ENCODE measurements around the gene CHCT1. TPM values are rescaled to one million over a fixed set of nuclear protein-coding genes. Genes with fewer than 3 reads are reported as not detected.
"Not testable (repeated sequence)": the region's sequence is repeated elsewhere in the genome, so short reads cannot be mapped to it uniquely, and the experiment has no call there.

CHCT1 gene
- total RNA-seq, 1 donor = not detected

GRCh38 chr17:60421273-60422161, 772 bp upstream of the CHCT1 start:
- DNase-seq (ENCODE audit: low read depth) = peak; percentile 61
- H3K4me3 ChIP-seq (ENCODE audit: low read depth, low read length) = peak overlapping the region; percentile 62
- TF ChIP-seq CTCF (IDR thresholded peaks at IDR 0.05; ENCODE audit: insufficient read depth, low read depth, low read length) = peak; percentile 94

- H3K4me3 ChIP-seq (ENCODE audit: low read depth, low read length) = no peak overlapping the region
- no peak for TF ChIP-seq CTCF (IDR thresholded peaks at IDR 0.05; ENCODE audit: insufficient read depth, low read depth, low read length)
- no peak for DNase-seq (ENCODE audit: low read depth)
Measured at GRCh38 chr17:60423865-60424264, 1.6 kb downstream of the CHCT1 start.

- no peak overlapping the region for H3K4me3 ChIP-seq (ENCODE audit: low read depth, low read length)
- no peak for TF ChIP-seq CTCF (IDR thresholded peaks at IDR 0.05; ENCODE audit: insufficient read depth, low read depth, low read length)
- DNase-seq (ENCODE audit: low read depth) = no peak
Measured at GRCh38 chr17:60425626-60426025, 3.3 kb downstream of the CHCT1 start.

- no peak overlapping the region for H3K4me3 ChIP-seq (ENCODE audit: low read depth, low read length)
- DNase-seq (ENCODE audit: low read depth) = no peak
- no peak for TF ChIP-seq CTCF (IDR thresholded peaks at IDR 0.05; ENCODE audit: insufficient read depth, low read depth, low read length)
Measured at GRCh38 chr17:60426596-60426995, 4.3 kb downstream of the CHCT1 start.

GRCh38 chr17:60428491-60428890, 6.2 kb downstream of the CHCT1 start:
- DNase-seq (ENCODE audit: low read depth); H3K4me3 ChIP-seq (ENCODE audit: low read depth, low read length): not testable (repeated sequence)

GRCh38 chr17:60430561-60430960, 8.3 kb downstream of the CHCT1 start:
- not testable (repeated sequence) for DNase-seq (ENCODE audit: low read depth); H3K4me3 ChIP-seq (ENCODE audit: low read depth, low read length)

GRCh38 chr17:60433021-60433997, 11.0 kb downstream of the CHCT1 start:
- H3K4me3 ChIP-seq (ENCODE audit: low read depth, low read length) = not testable (repeated sequence)
- peak; percentile 13 for DNase-seq (ENCODE audit: low read depth)
